ENCODE data around the gene KIF3A.

Gene KIF3A

GRCh38 chr5:132778129-132778528 is 40.8 kb upstream of the KIF3A start:
- Histone ChIP-seq H3K9me2 (replicated peaks; ENCODE audit: control insufficient read depth, low read length) (no peaks in the 10 kb centered on the region), H3K4me3 (ENCODE audit: low read length) (no peak overlapping the region), H3K4me1 (ENCODE audit: control insufficient read depth, low read length) (no peaks in the 10 kb centered on the region), H3K36me3 (ENCODE audit: control insufficient read depth, low read length) (no peaks in the 10 kb centered on the region), H3F3A (ENCODE audit: control insufficient read depth, insufficient read depth) (peaks cover 8% of the 10 kb centered on the region; the same call in 1 of the 2 replicates), H3K4me2 (ENCODE audit: low read length) (no peak overlapping the region), H3K27ac (ENCODE audit: low read depth, low read length) (no peak overlapping the region), H4K20me1 (ENCODE audit: control insufficient read depth, insufficient read depth, low read depth, low read length) (no peaks in the 10 kb centered on the region), H3K9me3 (ENCODE audit: control insufficient read depth, insufficient read depth, low read length) (no peaks in the 10 kb centered on the region), H3K27me3 (ENCODE audit: control insufficient read depth, low read length) (peaks cover 65% of the 10 kb centered on the region), H3K79me2 (ENCODE audit: control insufficient read depth, low read length) (no peaks in the 10 kb centered on the region)
- no peak for TF ChIP-seq CTCF (IDR thresholded peaks at IDR 0.05; ENCODE audit: low read depth, low read length, poor library complexity, severe bottlenecking)

GRCh38 chr5:132777209-132778069 is 40.1 kb upstream of the KIF3A start, which contains the start of gene SEPTIN8:
TSS of gene SEPTIN8 (minus strand) at chr5:132777239. CDS start at chr5:132777137, 102 bp downstream.
- H3K27me3 ChIP-seq (ENCODE audit: control insufficient read depth, low read length) = peaks cover 63% of the 10 kb centered on the region
- 0 out of 2 replicates have a peak, but pooled peaks have one; percentile 27 for TF ChIP-seq EZH2phosphoT487 (IDR thresholded peaks at IDR 0.05; ENCODE audit: borderline replicate concordance, low read length)
- no peak for TF ChIP-seq CTCF (IDR thresholded peaks at IDR 0.05; ENCODE audit: low read depth, low read length, poor library complexity, severe bottlenecking)
- H3K27ac ChIP-seq (ENCODE audit: low read depth, low read length) = no peak within 1 kb of the TSS
- H3F3A ChIP-seq (ENCODE audit: control insufficient read depth, insufficient read depth) = peaks cover 8% of the 10 kb centered on the region; the same call in 1 of the 2 replicates
- H3K36me3 ChIP-seq (ENCODE audit: control insufficient read depth, low read length) = no peaks in the 10 kb centered on the region
- H3K9me3 ChIP-seq (ENCODE audit: control insufficient read depth, insufficient read depth, low read length) = no peaks in the 10 kb centered on the region
- H3K79me2 ChIP-seq (ENCODE audit: control insufficient read depth, low read length) = no peaks in the 10 kb centered on the region
- H4K20me1 ChIP-seq (ENCODE audit: control insufficient read depth, insufficient read depth, low read depth, low read length) = no peaks in the 10 kb centered on the region
- peak within 1 kb of the TSS; percentile 58 for H3K4me2 ChIP-seq (ENCODE audit: low read length)
- H3K4me1 ChIP-seq (ENCODE audit: control insufficient read depth, low read length) = no peaks in the 10 kb centered on the region
- no peaks in the 10 kb centered on the region for H3K9me2 ChIP-seq (replicated peaks; ENCODE audit: control insufficient read depth, low read length)
- peak within 1 kb of the TSS; percentile 69 for H3K4me3 ChIP-seq (ENCODE audit: low read length)

- Histone ChIP-seq H3K9me2 (replicated peaks; ENCODE audit: control insufficient read depth, low read length) (no peaks in the 10 kb centered on the region), H3K9me3 (ENCODE audit: control insufficient read depth, insufficient read depth, low read length) (no peaks in the 10 kb centered on the region), H3K4me1 (ENCODE audit: control insufficient read depth, low read length) (no peaks in the 10 kb centered on the region), H3K27ac (ENCODE audit: low read depth, low read length) (no peak overlapping the region), H3F3A (ENCODE audit: control insufficient read depth, insufficient read depth) (peaks cover 8% of the 10 kb centered on the region; the same call in 1 of the 2 replicates), H3K36me3 (ENCODE audit: control insufficient read depth, low read length) (no peaks in the 10 kb centered on the region), H3K4me3 (ENCODE audit: low read length) (peak overlapping the region; percentile 69), H3K4me2 (ENCODE audit: low read length) (peak overlapping the region; percentile 58), H3K79me2 (ENCODE audit: control insufficient read depth, low read length) (no peaks in the 10 kb centered on the region), H3K27me3 (ENCODE audit: control insufficient read depth, low read length) (peaks cover 58% of the 10 kb centered on the region), H4K20me1 (ENCODE audit: control insufficient read depth, insufficient read depth, low read depth, low read length) (no peaks in the 10 kb centered on the region)
- no peak for TF ChIP-seq EZH2phosphoT487 (IDR thresholded peaks at IDR 0.05; ENCODE audit: borderline replicate concordance, low read length)
- no peak for TF ChIP-seq CTCF (IDR thresholded peaks at IDR 0.05; ENCODE audit: low read depth, low read length, poor library complexity, severe bottlenecking)
Observed at GRCh38 chr5:132776938-132777208, 39.5 kb upstream of the KIF3A start.
